DOHH2 (cell line): ENCODE measurements around the gene SLC12A3.

Experiments used
- H3F3A ChIP-seq: fragments of 200-600 bp; sonication (generic), shearing (Covaris generic); 2 replicates; pipeline ENCODE4 v1.6.0; 2016; ENCODE audit warnings: antibody characterized with exemption, mild to moderate bottlenecking; ENCODE audit not compliant: control insufficient read depth, insufficient read depth
- H3K27ac ChIP-seq: fragments of 200-600 bp; sonication (generic); 2 replicates; pipeline ENCODE4 v1.5.1; 2014; ENCODE audit warnings: low read depth, mild to moderate bottlenecking, low read length, moderate library complexity
- H3K27me3 ChIP-seq: fragments of 200-600 bp; sonication (generic); 2 replicates; pipeline ENCODE4 v1.6.1; 2014; ENCODE audit warnings: mild to moderate bottlenecking, low read length, mixed read lengths; ENCODE audit not compliant: control insufficient read depth
- H3K36me3 ChIP-seq: fragments of 200-600 bp; sonication (generic); 2 replicates; pipeline ENCODE4 v1.6.1; 2014; ENCODE audit warnings: mild to moderate bottlenecking, low read length, moderate library complexity, mixed read lengths; ENCODE audit not compliant: control insufficient read depth
- H3K4me1 ChIP-seq: fragments of 200-600 bp; sonication (generic); 2 replicates; pipeline ENCODE4 v1.6.1; 2014; ENCODE audit warnings: mild to moderate bottlenecking, low read length, mixed read lengths; ENCODE audit not compliant: control insufficient read depth
- H3K4me2 ChIP-seq: fragments of 200-600 bp; sonication (generic); 2 replicates; pipeline ENCODE4 v1.6.0; 2014; ENCODE audit warnings: mild to moderate bottlenecking, low read length, moderate library complexity
- H3K4me3 ChIP-seq: fragments of 200-600 bp; sonication (generic); 2 replicates; pipeline ENCODE4 v1.5.1; 2014; ENCODE audit warnings: mild to moderate bottlenecking, low read length, mixed read lengths
- H3K79me2 ChIP-seq: fragments of 200-600 bp; sonication (generic); 2 replicates; pipeline ENCODE4 v1.6.1; 2014; ENCODE audit warnings: mild to moderate bottlenecking, low read length, mixed read lengths; ENCODE audit not compliant: control insufficient read depth
- H3K9me2 ChIP-seq: fragments of 200-600 bp; sonication (generic); replicated peaks from 2 replicates; pipeline ENCODE4 v1.6.1; 2014; ENCODE audit warnings: mild to moderate bottlenecking, low read length, mixed read lengths; ENCODE audit not compliant: control insufficient read depth
- H3K9me3 ChIP-seq: fragments of 200-600 bp; sonication (generic); 2 replicates; pipeline ENCODE4 v1.6.1; 2014; ENCODE audit warnings: antibody characterized with exemption, low read length, mixed read lengths; ENCODE audit not compliant: control insufficient read depth, insufficient read depth
- H4K20me1 ChIP-seq: fragments of 200-600 bp; sonication (generic); 2 replicates; pipeline ENCODE4 v1.6.0; 2014; ENCODE audit warnings: low read depth, mild to moderate bottlenecking, antibody characterized with exemption, low read length, moderate library complexity; ENCODE audit not compliant: control insufficient read depth, insufficient read depth
- CTCF ChIP-seq: fragments of 200-600 bp; sonication (generic); IDR thresholded peaks from one replicate; pipeline ENCODE4 v1.5.1; 2014; ENCODE audit warnings: antibody characterized with exemption, mild to moderate bottlenecking, low read depth, low read length; ENCODE audit not compliant: poor library complexity, severe bottlenecking
- EZH2phosphoT487 ChIP-seq: fragments of 200-600 bp; sonication (generic); IDR thresholded peaks from 2 replicates; pipeline ENCODE4 v1.6.1; 2017; ENCODE audit warnings: borderline replicate concordance, mild to moderate bottlenecking, antibody characterized with exemption, low read length, moderate library complexity, mixed read lengths

The SLC12A3 gene

GRCh38 chr16:56935201-56935600 is 70.2 kb downstream of the SLC12A3 start:
- Histone ChIP-seq H3K36me3 (peaks cover 82% of the 10 kb centered on the region), H3K9me2 (no peaks in the 10 kb centered on the region), H3K4me2 (peak overlapping the region; percentile 76), H3F3A (peaks cover 15% of the 10 kb centered on the region), H4K20me1 (peaks cover 44% of the 10 kb centered on the region), H3K4me1 (peaks cover 80% of the 10 kb centered on the region), H3K79me2 (peaks cover 81% of the 10 kb centered on the region), H3K27me3 (no peaks in the 10 kb centered on the region), H3K27ac (no peak overlapping the region), H3K9me3 (no peaks in the 10 kb centered on the region), H3K4me3 (peak overlapping the region; percentile 100)
- TF ChIP-seq EZH2phosphoT487 (no peak), CTCF (no peak)

- TF ChIP-seq CTCF (no peak), EZH2phosphoT487 (no peak)
- peaks cover 79% of the 10 kb centered on the region for H3K4me1 ChIP-seq
- H3K27ac ChIP-seq, result no peak overlapping the region
- no peaks in the 10 kb centered on the region for H3K9me2 ChIP-seq
- H3F3A ChIP-seq, result peaks cover 17% of the 10 kb centered on the region
- H3K79me2 ChIP-seq, result peaks cover 85% of the 10 kb centered on the region
- peaks cover 94% of the 10 kb centered on the region for H3K36me3 ChIP-seq
- no peak overlapping the region for H3K4me3 ChIP-seq
- H3K27me3 ChIP-seq, result no peaks in the 10 kb centered on the region
- H4K20me1 ChIP-seq, result peaks cover 44% of the 10 kb centered on the region
- H3K4me2 ChIP-seq, result 0 out of 2 replicates have a peak overlapping the region, but pooled peaks have one; percentile 76
- no peaks in the 10 kb centered on the region for H3K9me3 ChIP-seq
Observed at GRCh38 chr16:56936491-56936890, 71.5 kb downstream of the SLC12A3 start.

- H3K36me3 ChIP-seq, result peaks cover 98% of the 10 kb centered on the region
- TF ChIP-seq EZH2phosphoT487, result no peak
- TF ChIP-seq CTCF, result no peak
- no peaks in the 10 kb centered on the region for H3K9me2 ChIP-seq
- peaks cover 44% of the 10 kb centered on the region for H4K20me1 ChIP-seq
- H3K27ac ChIP-seq, result no peak overlapping the region
- H3K4me2 ChIP-seq, result peak overlapping the region; percentile 24
- H3K79me2 ChIP-seq, result peaks cover 85% of the 10 kb centered on the region
- H3F3A ChIP-seq, result peaks cover 21% of the 10 kb centered on the region
- no peaks in the 10 kb centered on the region for H3K9me3 ChIP-seq
- no peaks in the 10 kb centered on the region for H3K27me3 ChIP-seq
- H3K4me3 ChIP-seq, result no peak overlapping the region
- peaks cover 81% of the 10 kb centered on the region for H3K4me1 ChIP-seq
Observed at GRCh38 chr16:56936950-56937349, 71.9 kb downstream of the SLC12A3 start.
